SJSA1 (cell line): ENCODE results near the gene TFDP2. TPM values are rescaled to one million over a fixed set of nuclear protein-coding genes. Genes with fewer than 3 reads are reported as not detected.
"Not testable (repeated sequence)": the region's sequence is repeated elsewhere in the genome, so short reads cannot be mapped to it uniquely, and the experiment has no call there.

Experiments
- DNase-seq, 2 experiments: peaks; one replicate each; pipeline ENCODE4 v3.0.0-alpha.2; 2015 to 2020; ENCODE audit warnings: low spot score in 2 of 2, low read depth in 1 of 2
- H3K27ac ChIP-seq: fragments of 250-450 bp; sonication (Bioruptor Pico); 2 replicates; pipeline ENCODE4 v1.5.1; 2020; ENCODE audit warnings: mild to moderate bottlenecking, moderate library complexity
- H3K27me3 ChIP-seq: fragments of 250-450 bp; sonication (Bioruptor Pico); replicated peaks from 2 replicates; pipeline ENCODE4 v1.5.1; 2020; ENCODE audit warnings: mild to moderate bottlenecking, moderate library complexity
- H3K36me3 ChIP-seq: fragments of 250-450 bp; sonication (Bioruptor Pico); 2 replicates; pipeline ENCODE4 v1.5.1; 2020; ENCODE audit warnings: mild to moderate bottlenecking
- H3K4me1 ChIP-seq: fragments of 250-450 bp; sonication (Bioruptor Pico); replicated peaks from 2 replicates; pipeline ENCODE4 v1.6.1; 2021; ENCODE audit warnings: mild to moderate bottlenecking
- H3K4me3 ChIP-seq: fragments of 250-450 bp; sonication (Bioruptor Pico); 2 replicates; pipeline ENCODE4 v1.5.1; 2020; ENCODE audit warnings: mild to moderate bottlenecking
- H3K9me3 ChIP-seq: fragments of 250-450 bp; sonication (Bioruptor Pico); replicated peaks from 2 replicates; pipeline ENCODE4 v1.5.1; 2020; ENCODE audit warnings: mild to moderate bottlenecking
- total RNA-seq: library from RNA; depleted of rRNA; stranded (reverse); fragments of >200 nt; shearing (Covaris generic); gene quantifications from 2 replicates; pipeline ENCODE4 v1.2.3, GENCODE V29; 2014

TFDP2 gene
- total RNA-seq, 1 experiment from 2014 or later = 119 TPM

- no peak for DNase-seq
- H3K9me3 ChIP-seq = no peaks in the 10 kb centered on the region
- H3K4me3 ChIP-seq = no peak overlapping the region
- no peaks in the 10 kb centered on the region for H3K27me3 ChIP-seq
- no peak overlapping the region for H3K27ac ChIP-seq
- no peaks in the 10 kb centered on the region for H3K4me1 ChIP-seq
- H3K36me3 ChIP-seq = no peaks in the 10 kb centered on the region
These were observed 72.0 kb downstream of the TFDP2 start for GRCh38 chr3:142077155-142077858.

DNA sequence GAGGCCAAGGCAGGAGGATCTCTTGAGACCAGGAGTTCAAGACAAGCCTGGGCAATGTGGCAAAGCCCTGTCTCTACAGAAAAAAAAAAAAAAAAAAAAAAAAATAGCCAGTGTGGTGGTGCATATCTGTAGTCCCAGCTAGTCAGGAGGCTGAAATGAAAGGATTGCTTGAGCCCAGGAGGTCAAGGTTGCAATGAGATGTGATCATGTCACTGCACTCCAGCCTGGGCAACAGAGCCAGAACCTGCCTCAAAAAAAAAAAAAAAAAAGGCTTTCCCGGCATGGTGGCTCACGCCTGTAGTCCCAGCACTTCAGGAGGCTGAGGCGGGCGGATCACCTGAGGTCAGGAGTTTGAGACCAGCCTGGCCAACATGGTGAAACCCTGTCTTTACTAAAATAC lies 73.7 kb downstream of the TFDP2 start:
- H3K27ac ChIP-seq, H3K27me3 ChIP-seq, H3K36me3 ChIP-seq, H3K9me3 ChIP-seq, H3K4me1 ChIP-seq, H3K4me3 ChIP-seq, DNase-seq: not testable (repeated sequence)

GRCh38 chr3:142072816-142073215 lies 76.5 kb downstream of the TFDP2 start:
- DNase-seq = no peak
- Histone ChIP-seq H3K27me3 (no peaks in the 10 kb centered on the region), H3K36me3 (no peaks in the 10 kb centered on the region)

DNA sequence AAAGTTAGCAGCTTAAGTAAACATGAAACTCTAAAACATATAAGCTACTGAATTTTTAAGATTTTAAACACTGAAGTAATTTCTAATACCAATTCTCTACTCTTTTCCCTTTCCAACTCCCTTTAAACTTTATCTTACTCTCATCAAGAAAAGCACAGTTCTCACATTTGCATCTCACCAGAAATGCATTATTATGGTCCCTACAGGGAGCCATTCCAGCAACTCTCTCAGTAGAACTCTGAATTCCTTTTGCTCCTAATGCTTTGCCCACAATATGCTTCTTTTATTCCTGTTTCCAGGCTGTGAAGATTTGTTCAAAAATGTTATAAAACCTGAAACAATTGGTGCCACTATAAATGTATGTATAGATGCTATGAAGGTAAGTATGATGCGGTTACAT lies 83.4 kb downstream of the TFDP2 start:
- Histone ChIP-seq H3K27ac (no peak overlapping the region), H3K9me3 (no peaks in the 10 kb centered on the region), H3K36me3 (no peaks in the 10 kb centered on the region), H3K4me1 (no peaks in the 10 kb centered on the region), H3K27me3 (no peaks in the 10 kb centered on the region), H3K4me3 (no peak overlapping the region)
- no peak for DNase-seq

More at GRCh38 chr3:142072816-142073215, 76.5 kb downstream of the TFDP2 start:
- no peak overlapping the region for H3K27ac ChIP-seq
- no peaks in the 10 kb centered on the region for H3K4me1 ChIP-seq
- H3K9me3 ChIP-seq = no peaks in the 10 kb centered on the region
- no peak overlapping the region for H3K4me3 ChIP-seq

DNA sequence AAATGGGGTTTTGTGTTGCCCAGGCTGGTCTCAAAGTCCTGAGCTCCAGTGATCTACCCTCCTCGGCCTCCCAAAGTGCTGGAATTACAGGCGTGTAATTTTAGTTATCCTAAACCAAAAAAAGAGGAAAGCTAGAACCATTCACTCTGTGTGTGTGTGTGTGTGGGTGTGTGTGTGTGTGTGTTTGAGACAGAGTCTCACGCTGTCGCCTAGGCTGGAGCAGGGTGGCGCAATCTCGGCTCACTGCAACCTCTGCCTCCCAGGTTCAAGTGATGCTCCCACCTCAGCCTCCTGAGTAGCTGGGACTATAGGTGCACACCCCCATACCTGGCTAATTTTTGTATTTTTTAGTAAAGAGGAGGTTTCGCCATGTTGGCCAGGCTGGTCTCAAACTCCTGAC lies 84.0 kb downstream of the TFDP2 start:
- Histone ChIP-seq H3K9me3 (no peaks in the 10 kb centered on the region), H3K27ac (no peak overlapping the region), H3K4me1 (no peaks in the 10 kb centered on the region), H3K4me3 (no peak overlapping the region), H3K36me3 (no peaks in the 10 kb centered on the region), H3K27me3 (no peaks in the 10 kb centered on the region)
- no peak for DNase-seq

DNA sequence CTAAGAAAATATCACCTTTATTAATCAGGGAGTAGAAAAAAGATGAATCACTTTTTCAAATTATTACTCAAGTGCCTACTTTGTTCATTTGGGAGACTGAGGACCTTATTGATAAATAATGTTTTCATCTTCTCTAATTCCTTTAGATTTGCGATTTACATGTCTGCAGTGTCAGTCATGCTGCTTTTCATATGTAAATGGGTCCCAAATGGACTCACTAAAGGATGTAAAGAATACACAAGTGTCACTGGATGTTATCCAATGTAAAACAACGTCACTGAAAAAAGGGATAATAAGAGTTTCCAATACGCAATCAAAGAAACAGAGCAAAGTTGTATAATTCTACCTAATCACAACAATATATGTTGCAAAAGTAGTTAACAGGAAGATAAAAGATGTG lies 84.9 kb downstream of the TFDP2 start:
- Histone ChIP-seq H3K27ac (no peak overlapping the region), H3K9me3 (no peaks in the 10 kb centered on the region), H3K4me3 (no peak overlapping the region), H3K27me3 (no peaks in the 10 kb centered on the region), H3K4me1 (no peaks in the 10 kb centered on the region), H3K36me3 (no peaks in the 10 kb centered on the region)
- no peak for DNase-seq

DNA sequence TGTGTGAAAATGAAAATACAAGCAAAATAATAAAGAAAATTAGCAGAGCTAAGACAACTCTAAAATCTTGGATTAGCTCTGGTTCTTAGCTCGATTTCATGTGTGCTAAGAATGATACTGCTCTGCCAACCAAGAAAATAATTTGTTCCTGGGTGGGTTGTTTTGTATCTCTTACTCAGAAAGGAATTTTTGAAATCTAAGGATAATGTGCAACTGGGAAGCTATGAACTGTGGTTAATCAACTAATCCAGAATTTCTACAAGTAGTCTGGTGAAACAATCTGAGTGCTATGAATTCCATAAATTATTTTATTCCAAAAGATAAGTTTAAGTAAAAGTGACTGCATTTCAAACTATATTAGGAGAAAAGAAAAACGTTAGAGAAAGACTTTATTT lies 92.0 kb downstream of the TFDP2 start:
- Histone ChIP-seq H3K9me3 (no peaks in the 10 kb centered on the region), H3K36me3 (no peaks in the 10 kb centered on the region), H3K27ac (no peak overlapping the region), H3K4me3 (no peak overlapping the region), H3K27me3 (no peaks in the 10 kb centered on the region), H3K4me1 (no peaks in the 10 kb centered on the region)
- no peak for DNase-seq

- H3K4me3 ChIP-seq = no peak overlapping the region
- H3K9me3 ChIP-seq = no peaks in the 10 kb centered on the region
- no peaks in the 10 kb centered on the region for H3K27me3 ChIP-seq
- no peaks in the 10 kb centered on the region for H3K36me3 ChIP-seq
- H3K4me1 ChIP-seq = no peaks in the 10 kb centered on the region
- no peak overlapping the region for H3K27ac ChIP-seq
- no peak for DNase-seq
These were observed 92.6 kb downstream of the TFDP2 start for GRCh38 chr3:142056656-142057330.

- Histone ChIP-seq H3K4me1 (no peaks in the 10 kb centered on the region), H3K36me3 (no peaks in the 10 kb centered on the region), H3K27ac (no peak overlapping the region), H3K9me3 (no peaks in the 10 kb centered on the region), H3K27me3 (no peaks in the 10 kb centered on the region), H3K4me3 (no peak overlapping the region)
- DNase-seq = no peak
These were observed 95.5 kb downstream of the TFDP2 start for GRCh38 chr3:142053835-142054234.

GRCh38 chr3:142053244-142053643 lies 96.1 kb downstream of the TFDP2 start:
- no peak overlapping the region for H3K4me3 ChIP-seq
- no peak overlapping the region for H3K27ac ChIP-seq
- no peaks in the 10 kb centered on the region for H3K9me3 ChIP-seq
- DNase-seq = no peak
- no peaks in the 10 kb centered on the region for H3K36me3 ChIP-seq
- H3K4me1 ChIP-seq = no peaks in the 10 kb centered on the region
- H3K27me3 ChIP-seq = no peaks in the 10 kb centered on the region

- H3K36me3 ChIP-seq = no peaks in the 10 kb centered on the region
- H3K27me3 ChIP-seq = no peaks in the 10 kb centered on the region
- H3K4me1 ChIP-seq = no peaks in the 10 kb centered on the region
- no peaks in the 10 kb centered on the region for H3K9me3 ChIP-seq
- DNase-seq = no peak
- H3K4me3 ChIP-seq = no peak overlapping the region
- H3K27ac ChIP-seq = no peak overlapping the region
These were observed 98.0 kb downstream of the TFDP2 start for GRCh38 chr3:142051351-142051750.

DNA sequence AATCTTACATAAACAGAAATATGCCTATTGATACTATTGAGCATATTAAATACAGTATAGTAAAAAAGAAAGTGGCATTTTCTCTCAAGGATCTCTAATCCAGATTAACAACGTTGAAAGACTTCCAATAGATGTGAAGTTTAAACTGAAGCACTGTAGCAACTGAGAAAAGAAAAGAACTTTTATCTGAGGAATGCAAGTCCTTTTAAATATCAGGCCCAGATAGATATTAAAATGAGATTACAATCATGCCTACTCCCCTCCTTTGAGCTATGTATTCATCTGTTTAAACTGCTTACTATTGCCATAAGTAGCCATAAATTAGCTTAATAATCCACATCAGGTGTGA lies 102.3 kb downstream of the TFDP2 start:
- Histone ChIP-seq H3K27me3 (no peaks in the 10 kb centered on the region), H3K9me3 (no peaks in the 10 kb centered on the region), H3K4me1 (no peaks in the 10 kb centered on the region), H3K27ac (no peak overlapping the region), H3K36me3 (no peaks in the 10 kb centered on the region), H3K4me3 (no peak overlapping the region)
- no peak for DNase-seq

DNA sequence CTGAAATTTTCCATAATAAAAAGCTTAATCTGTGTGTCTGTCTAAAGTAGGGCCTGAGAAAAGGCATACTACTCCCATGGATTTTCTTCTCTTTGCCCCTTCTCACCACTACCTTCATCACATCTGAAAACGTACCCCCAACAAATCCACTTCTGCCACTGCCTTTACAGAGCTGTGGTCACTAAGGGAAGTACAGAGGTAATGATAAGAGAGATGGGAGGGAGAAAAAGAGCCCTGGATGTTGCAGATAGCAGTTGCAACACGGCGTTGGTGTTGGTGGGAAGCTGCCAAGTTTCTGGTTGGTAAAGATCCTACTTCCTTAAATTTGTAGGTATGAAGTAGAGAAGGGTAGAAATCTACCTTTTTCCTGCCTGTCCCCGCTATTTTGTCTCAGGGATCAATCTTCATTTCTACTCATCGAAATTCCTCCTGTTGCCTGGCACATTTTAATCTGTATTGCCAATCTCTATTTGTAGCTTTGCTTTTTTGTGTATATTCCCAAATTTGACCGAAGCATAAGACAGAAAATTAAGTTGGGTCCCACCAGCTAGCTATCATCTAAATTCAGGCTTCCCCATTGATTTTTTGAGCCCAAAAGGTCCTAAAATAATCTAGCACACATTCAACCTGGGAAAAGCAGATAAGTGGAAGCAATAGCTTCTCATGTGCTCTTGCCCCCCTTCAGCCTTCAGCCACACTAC lies 102.9 kb downstream of the TFDP2 start:
- Histone ChIP-seq H3K27me3 (no peaks in the 10 kb centered on the region), H3K36me3 (no peaks in the 10 kb centered on the region), H3K4me1 (no peaks in the 10 kb centered on the region), H3K9me3 (no peaks in the 10 kb centered on the region), H3K4me3 (no peak overlapping the region), H3K27ac (no peak overlapping the region)
- no peak for DNase-seq

GRCh38 chr3:142040941-142041491 lies 108.3 kb downstream of the TFDP2 start:
- H3K4me3 ChIP-seq = no peak overlapping the region
- no peaks in the 10 kb centered on the region for H3K9me3 ChIP-seq
- no peaks in the 10 kb centered on the region for H3K27me3 ChIP-seq
- no peak for DNase-seq
- no peak overlapping the region for H3K27ac ChIP-seq
- no peaks in the 10 kb centered on the region for H3K36me3 ChIP-seq
- H3K4me1 ChIP-seq = no peaks in the 10 kb centered on the region
